Measurements from ENCODE around the gene C17orf114.
A peak's percentile ranks its signal among the peaks of the same experiment; 100 is the strongest.

The C17orf114 gene

GRCh38 chr17:4777969-4778760 is 24.0 kb downstream of the C17orf114 start:
- in situ Hi-C loops (cut with MboI; ENCODE audit: low sequenced_read_pairs) (no loop called here), intact Hi-C loops (cut with micrococcal nuclease) (no loop called here), dilution Hi-C loops (cut with HindIII; ENCODE audit: low sequenced_read_pairs, unreplicated experiment) (no loop called here)
- H3K4me1 ChIP-seq (ENCODE audit: control insufficient read depth, insufficient read depth, low read length), result peaks cover 2% of the 10 kb centered on the region; the same call in 1 of the 2 replicates
- H2BK120ac ChIP-seq (ENCODE audit: low read depth, low read length), result peak overlapping the region; percentile 18; the same call in 1 of the 2 replicates
- POLR2A ChIA-PET (ENCODE audit: unreplicated experiment), result no interaction called here
- no peaks in the 10 kb centered on the region for H3K79me1 ChIP-seq (ENCODE audit: low read depth in 1 of 2, low read length in 2 of 2)
- H3K4ac ChIP-seq (ENCODE audit: low read depth, low read length), result no peak overlapping the region
- no TSS peak for BruUV-seq (replicated peaks)
- H3K4me2 ChIP-seq (ENCODE audit: low read depth, low read length), result 0 out of 2 replicates have a peak overlapping the region, but pooled peaks have one; percentile 32
- no peak overlapping the region for H3K18ac ChIP-seq (ENCODE audit: low read depth, low read length)
- H3K14ac ChIP-seq (replicated peaks; ENCODE audit: low read depth, low read length), result no peak overlapping the region
- no peaks in the 10 kb centered on the region for H4K20me1 ChIP-seq (ENCODE audit: insufficient read depth, low read length)
- H4K5ac ChIP-seq (ENCODE audit: low read depth, low read length), result no peak overlapping the region
- H3K56ac ChIP-seq (ENCODE audit: extremely low read depth, insufficient read depth, low read length), result no peak overlapping the region
- WGBS, 2 experiments (ENCODE audit: extremely low coverage in 2 of 2, insufficient read length in 1 of 2), result 39% methylated on average over 3 of the region's 9 CpGs; no CpG with 5 or more reads in 1 of the 2 experiments
- H2AFZ ChIP-seq (replicated peaks; ENCODE audit: low read length, poor library complexity), result no peak overlapping the region
- H3K9me1 ChIP-seq (ENCODE audit: insufficient read depth, low read length), result no peaks in the 10 kb centered on the region
- H2AK5ac ChIP-seq (ENCODE audit: low read depth, low read length), result peak overlapping the region; percentile 39; the same call in 1 of the 2 replicates
- CTCF ChIA-PET, result no interaction called here
- H3K9ac ChIP-seq (ENCODE audit: low read depth, low read length), result no peak overlapping the region
- TF ChIP-seq RFX5 (IDR thresholded peaks at IDR 0.05; ENCODE audit: low read depth, low read length), result no peak
- TF ChIP-seq CEBPB (IDR thresholded peaks at IDR 0.05; ENCODE audit: low read depth, low read length), result peak; percentile 79
- H2BK15ac ChIP-seq (ENCODE audit: low read depth, low read length), result no peak overlapping the region
- ATAC-seq (ENCODE audit: low read depth), result peak; percentile 83
- no peak overlapping the region for H2AK9ac ChIP-seq (replicated peaks; ENCODE audit: low read depth, low read length, poor library complexity)
- H3K36me3 ChIP-seq (ENCODE audit: control insufficient read depth, insufficient read depth, low read length), result no peaks in the 10 kb centered on the region
- no peak overlapping the region; the same call in 1 of the 2 replicates for H2BK20ac ChIP-seq (ENCODE audit: low read depth, low read length)
- no peaks in the 10 kb centered on the region for H3K9me3 ChIP-seq (ENCODE audit: control insufficient read depth, insufficient read depth, low read length)
- H4K8ac ChIP-seq (ENCODE audit: low read depth in 2 of 2, low read length in 2 of 2), result 0 out of 4 replicates have a peak overlapping the region, but pooled peaks of 1 of the 2 experiments have one; percentile 26
- no peak overlapping the region for H3K23ac ChIP-seq (ENCODE audit: low read depth, low read length)
- H3K27me3 ChIP-seq (ENCODE audit: control insufficient read depth, insufficient read depth, low read length), result peaks cover 42% of the 10 kb centered on the region
- DNase-seq, result peak; percentile 31
- H2BK5ac ChIP-seq (ENCODE audit: low read depth, low read length, poor library complexity, severe bottlenecking), result no peak overlapping the region
- no peak overlapping the region for H3K27ac ChIP-seq (ENCODE audit: insufficient read depth, low read length)
- H4K91ac ChIP-seq (ENCODE audit: insufficient read depth, low read depth, low read length), result no peak overlapping the region
- no peak overlapping the region for H3K4me3 ChIP-seq (ENCODE audit: insufficient read depth, low read depth, low read length)
